K562 treated with DMSO at 1 percent for 48 hours (cell line): Measurements from ENCODE around the gene XIAP. TPM values are rescaled to one million over a fixed set of nuclear protein-coding genes. Genes with fewer than 3 reads are reported as not detected.

ENCODE experiments used
- total RNA-seq: library from RNA; unstranded; fragments of 300-600 nt; gene quantifications from 2 replicates; pipeline ENCODE4 v1.2.3, GENCODE V29; 2022; ENCODE audit warnings: low replicate concordance; ENCODE audit errors: extremely low read depth

The XIAP gene
- not detected in 2 replicates for total RNA-seq

DNA sequence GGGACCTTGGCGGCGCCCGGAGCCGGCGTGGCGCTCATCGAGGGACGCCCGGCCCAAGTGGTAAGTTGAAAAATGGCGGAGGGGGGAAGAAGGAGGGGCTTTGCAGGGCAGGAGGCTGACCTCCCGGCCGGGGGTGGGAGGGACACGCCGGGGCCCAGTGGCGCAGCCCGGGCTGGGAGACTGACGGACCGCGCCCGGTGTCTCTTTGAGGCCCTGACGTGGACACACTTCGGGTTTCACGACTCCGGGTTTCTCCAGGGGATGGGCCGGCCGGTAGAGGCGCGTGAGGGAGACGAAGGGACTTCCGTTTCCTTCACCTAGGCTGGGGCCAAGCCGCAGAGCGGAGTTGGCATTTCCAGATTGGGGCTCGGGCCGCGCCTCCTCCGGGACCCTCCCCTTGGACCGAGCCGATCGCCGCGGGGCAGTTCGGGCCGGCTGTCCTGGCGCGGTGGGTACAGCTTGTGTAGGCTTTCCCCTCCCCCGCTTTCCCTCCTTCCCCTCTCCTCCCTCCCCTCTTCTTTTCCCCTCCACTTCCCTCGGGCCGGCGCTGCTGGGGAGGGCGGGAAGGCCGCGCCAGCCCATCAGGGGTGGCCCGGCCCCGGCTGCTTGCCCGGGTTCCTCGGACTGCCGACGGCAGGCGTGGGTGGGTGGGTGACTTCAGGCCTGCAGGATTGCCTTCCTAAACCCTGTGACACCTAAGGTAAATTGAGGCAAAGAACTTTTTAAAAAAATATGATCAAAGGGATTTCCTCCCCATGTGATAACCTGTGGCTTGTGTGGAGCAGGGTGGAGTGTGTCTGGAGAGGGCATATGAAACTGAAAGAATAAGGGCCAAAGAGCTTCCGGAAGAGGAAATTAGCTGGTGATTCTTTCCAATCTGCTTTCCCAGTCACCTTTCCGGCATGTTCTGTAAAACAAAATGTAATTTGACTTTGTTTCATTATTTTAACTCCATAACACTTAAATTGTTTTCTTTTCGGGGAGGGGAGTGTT is at the start of gene XIAP:
XIAP (plus strand) TSS at position 208 of the 993 bp plus-strand sequence. CDS start 25,610 bp downstream, outside the sequence.

GRCh38 chrX:123961268-123962005 is 101.6 kb downstream of the XIAP start, which contains the start of gene STAG2:
STAG2 (plus strand) TSS chrX:123961706; CDS start chrX:124022628, 60,922 bp downstream.

Other genes starting within 250 kb of the XIAP start
- not detected in 2 replicates for gene THOC2, start 127.0 kb upstream of the XIAP start, total RNA-seq
- gene STAG2, start 101.7 kb downstream of the XIAP start, total RNA-seq = not detected in 2 replicates